HG02798 (cell line): ENCODE measurements around the gene AHCYL2.
"Not testable (repeated sequence)": the region's sequence is repeated elsewhere in the genome, so short reads cannot be mapped to it uniquely, and the experiment has no call there.

Experiments
- ATAC-seq: cut with Tn5 transposase; IDR thresholded peaks from one replicate; pipeline ENCODE4 v1.9.1; 2021; ENCODE audit warnings: mild to moderate bottlenecking; ENCODE audit not compliant: unreplicated experiment, poor library complexity

AHCYL2 gene

GRCh38 chr7:129343099-129343700, 118.4 kb downstream of the AHCYL2 start:
- ATAC-seq = no peak

DNA sequence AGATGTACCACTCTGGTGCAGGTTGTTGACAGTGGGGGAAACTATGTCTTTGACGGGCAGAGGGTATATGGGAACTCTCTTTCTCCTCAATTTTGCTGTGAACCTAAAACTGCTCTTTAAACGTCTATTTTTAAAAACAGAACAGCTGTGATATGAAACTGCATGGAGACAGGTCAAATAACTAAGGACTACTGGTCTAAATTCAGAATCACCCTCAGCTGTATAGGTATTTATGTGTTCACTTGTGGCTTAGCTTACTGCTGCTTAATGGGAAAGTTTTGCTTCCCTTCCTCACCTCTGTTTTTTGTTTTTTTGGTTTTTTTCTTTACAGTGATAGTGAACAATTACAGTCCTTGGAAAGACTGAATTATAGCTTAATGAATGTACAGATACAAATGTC, 122.5 kb downstream of the AHCYL2 start:
- no peak for ATAC-seq

DNA sequence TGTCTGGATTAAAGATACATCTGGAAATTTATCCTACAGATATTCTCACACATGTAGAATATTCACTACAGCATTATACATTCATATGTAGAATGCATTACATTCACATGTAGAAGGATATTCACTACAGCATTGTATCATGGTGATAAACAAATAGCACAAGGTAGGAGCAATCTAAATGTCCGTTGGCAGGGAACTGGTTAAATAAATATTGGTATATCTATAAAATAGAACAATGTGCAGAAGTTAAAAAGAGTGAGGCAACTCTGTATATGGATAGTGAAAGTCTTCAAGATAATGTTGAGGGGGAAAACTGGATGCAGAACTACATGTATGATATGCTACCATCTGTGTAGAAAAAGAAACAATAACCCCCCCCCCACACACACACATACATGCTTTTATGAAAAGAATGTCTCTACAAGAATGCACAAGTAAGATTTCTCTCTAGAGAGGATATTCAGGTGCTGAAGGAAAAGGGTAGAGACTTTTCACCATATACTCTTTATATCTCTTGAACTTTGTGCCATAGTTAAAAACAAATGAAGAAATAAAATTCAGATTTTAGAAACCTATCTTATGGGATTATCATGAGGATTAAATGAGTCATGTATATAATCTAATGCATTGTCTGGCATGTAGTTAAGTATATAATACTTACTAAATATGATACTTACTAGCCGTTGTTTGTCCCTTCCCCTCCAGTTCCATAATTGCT, 123.4 kb downstream of the AHCYL2 start:
- ATAC-seq = no peak

DNA sequence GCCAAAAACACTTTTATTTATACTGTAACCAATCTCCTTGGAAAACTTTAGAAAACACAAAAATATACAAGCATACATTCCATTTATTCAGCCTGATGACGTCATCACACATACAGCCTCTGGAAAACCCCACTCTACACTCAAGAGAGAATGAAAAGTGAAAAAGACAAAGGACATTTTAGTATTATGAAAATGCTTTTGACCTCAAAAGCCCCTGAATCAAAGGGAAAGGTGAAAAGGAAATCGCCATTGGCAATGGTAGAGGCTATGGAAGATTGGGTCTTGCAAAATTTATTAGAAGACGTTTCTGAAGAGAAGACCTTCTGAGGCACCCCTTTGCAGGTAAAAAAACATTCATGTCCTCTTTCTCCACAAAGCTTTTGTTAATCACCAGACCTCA, 126.5 kb downstream of the AHCYL2 start:
- ATAC-seq = no peak

GRCh38 chr7:129353104-129353503, 128.3 kb downstream of the AHCYL2 start:
- ATAC-seq = not testable (repeated sequence)

DNA sequence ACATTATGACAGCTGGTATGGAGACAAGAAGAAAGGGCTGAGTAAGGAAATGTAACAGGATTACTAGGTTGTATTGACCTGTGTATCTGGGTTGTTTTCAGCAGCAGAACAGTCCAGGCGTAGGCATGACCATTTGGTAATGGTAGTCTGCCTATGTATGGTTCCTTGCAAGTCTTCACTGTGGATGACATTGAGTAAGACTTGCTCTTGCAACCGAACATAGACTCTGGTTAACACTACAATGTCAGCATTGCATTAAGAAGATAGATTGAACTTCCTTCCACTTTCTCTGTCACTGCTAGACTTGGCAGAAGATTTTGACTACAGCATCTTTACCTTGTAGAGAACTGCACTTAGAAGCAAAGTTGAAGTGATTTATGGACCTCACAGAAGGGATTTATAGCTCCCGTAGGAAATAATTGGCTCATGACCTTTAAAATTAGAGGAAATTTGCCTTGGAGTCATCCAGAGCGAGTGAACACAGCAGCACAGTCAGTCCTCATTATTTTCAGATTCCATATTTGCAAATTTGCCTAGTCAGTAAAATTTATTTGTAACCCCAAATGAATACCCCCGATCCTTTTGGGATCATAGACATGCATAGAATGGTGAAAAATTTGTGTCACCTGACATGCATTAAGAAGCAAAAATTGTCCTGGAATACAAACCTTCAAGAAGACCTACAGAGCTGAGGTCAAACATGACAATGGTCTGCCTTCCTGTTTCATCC, 129.8 kb downstream of the AHCYL2 start:
- no peak for ATAC-seq

DNA sequence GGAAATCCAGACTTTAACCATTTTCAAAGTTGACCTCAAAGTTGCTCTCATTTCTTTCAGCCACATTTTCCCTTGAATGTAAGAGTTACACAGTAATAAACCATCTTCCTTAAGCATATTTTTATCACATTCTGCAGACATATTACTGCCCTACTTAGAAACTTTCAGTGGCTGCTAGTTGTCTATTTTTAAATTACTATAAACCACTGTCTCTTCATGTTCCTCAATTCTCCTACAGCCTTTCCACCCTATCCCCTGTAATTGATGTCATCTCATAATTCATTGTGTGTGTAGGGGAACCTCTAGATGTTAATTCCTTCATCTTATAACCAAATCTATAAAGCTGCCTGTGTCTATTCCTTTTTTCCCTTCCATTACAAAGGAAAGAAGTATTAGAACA, 131.3 kb downstream of the AHCYL2 start:
- no peak for ATAC-seq

DNA sequence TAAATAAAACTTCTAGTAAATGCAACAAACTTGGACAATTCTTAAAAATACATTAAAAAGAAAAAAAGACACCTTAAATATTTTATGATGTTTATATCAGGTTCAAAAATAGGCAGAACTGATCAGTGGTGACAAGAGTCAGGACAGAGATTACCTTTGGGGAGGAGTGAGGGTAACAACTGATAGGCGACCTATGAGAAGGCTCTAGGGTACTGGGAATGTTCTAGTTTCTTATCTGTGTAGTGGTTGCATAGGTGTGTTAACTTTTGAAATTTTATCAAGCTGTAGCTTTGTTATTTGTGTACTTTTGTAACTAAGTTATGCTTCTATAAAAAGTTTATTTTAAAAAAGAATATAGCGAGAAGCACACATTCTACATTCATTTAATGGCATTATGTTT, 134.3 kb downstream of the AHCYL2 start:
- no peak for ATAC-seq

DNA sequence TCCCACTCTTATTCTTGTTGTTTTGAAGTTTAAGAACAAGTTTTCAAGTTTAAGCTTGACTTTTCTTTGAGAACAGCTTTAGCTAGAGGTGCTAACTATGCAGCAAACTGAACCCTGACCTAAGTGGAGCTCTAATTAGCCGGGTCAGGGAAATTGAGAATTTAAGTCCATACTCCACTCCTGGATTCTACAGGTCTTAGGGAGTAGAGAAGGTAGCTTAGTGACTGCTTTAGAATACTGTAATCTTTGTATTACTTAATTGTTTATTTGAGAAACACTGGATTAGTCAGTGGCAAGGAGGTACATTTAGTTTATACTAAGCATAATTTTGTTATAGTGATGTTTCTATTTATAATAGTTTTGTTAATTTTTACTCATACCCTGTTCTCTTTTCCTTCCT, 134.8 kb downstream of the AHCYL2 start:
- ATAC-seq = no peak

GRCh38 chr7:129361771-129362170, 136.9 kb downstream of the AHCYL2 start:
- no peak for ATAC-seq

- no peak for ATAC-seq
Observed at GRCh38 chr7:129362496-129362895, 137.7 kb downstream of the AHCYL2 start.

DNA sequence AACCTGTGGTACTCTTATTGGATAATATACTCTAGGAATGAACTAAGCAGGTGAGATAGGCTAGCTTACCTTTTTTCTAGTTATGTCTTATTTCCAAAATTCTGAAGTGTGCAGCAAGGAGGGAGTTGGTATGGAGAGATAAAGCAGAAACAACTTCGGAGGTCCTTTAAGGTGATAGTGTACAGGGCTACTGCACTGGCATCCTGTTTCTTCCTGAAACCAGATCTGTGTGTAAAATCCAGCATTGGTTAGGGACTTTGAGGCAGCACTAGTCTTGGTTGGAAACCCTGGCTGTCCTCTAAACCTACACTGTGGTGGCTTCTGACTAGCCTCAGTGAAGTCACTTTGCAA, 142.5 kb downstream of the AHCYL2 start:
- ATAC-seq = no peak

- peak; percentile 69 for ATAC-seq
Observed at GRCh38 chr7:129367700-129368388, 143.0 kb downstream of the AHCYL2 start.

DNA sequence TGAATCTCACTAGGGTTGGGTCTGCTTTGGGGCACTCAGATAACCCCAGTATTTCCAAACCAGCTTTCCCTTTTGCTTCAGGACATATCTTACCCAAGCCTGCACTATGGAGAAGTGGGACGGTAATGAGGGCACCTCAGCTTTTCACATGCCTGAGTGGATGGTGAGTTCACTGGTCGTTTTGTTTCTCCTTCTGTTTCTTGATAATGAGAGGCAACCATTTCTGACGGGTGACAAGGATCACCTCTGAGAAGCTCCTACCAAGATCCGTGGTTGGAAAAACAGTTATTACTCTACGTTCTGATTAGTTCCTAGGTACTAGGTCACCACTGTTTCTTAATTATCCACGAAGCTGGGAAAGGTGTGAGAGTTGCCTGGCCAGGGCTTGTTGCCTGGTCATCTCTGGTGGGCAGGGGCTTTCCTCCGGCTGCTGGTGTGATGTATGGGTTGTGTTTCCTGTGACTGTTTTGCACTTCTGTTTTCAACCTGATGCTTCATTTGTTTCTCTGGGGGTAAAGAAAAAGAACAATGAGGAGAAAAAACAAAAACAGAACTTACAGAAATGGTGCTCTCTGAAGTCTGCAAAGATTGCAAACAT, 143.7 kb downstream of the AHCYL2 start:
- ATAC-seq = peak; percentile 45

DNA sequence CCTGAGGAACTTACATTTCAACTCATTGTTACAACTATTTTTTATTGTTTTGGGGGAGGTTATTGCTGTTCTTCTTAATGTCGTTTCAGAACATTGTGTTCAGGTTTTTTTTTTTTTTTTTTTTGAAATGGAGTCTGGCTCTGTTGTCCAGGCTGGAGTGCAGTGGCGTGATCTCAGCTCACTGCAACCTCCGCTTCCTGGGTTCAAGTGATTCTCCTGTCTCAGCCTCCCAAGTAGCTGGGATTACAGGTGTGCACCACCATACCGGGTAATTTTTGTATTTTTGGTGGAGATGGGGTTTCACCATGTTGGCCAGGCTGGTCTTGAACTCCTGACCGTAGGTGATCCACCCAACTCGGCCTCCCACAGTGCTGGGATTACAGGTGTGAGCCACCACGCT, 144.6 kb downstream of the AHCYL2 start:
- ATAC-seq = not testable (repeated sequence)

DNA sequence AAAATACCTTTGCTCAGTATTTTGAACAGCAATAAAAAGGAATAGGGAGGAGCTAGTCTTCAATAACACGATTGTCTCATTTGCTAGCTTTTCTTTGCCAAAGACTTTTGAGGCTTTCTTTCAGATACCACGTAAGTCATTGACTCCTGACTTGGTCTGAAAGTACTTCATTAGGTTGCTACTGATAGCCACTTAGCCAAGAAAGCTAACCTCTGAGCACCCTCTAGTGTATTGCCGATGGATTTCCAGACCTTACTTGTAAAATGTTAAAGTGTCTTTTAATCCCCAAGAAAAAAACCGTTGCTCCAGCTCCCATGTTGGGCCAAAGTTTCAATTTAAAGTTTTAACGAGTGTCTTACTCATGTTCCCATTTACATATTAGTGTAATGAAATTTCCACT, 146.0 kb downstream of the AHCYL2 start:
- ATAC-seq = no peak

DNA sequence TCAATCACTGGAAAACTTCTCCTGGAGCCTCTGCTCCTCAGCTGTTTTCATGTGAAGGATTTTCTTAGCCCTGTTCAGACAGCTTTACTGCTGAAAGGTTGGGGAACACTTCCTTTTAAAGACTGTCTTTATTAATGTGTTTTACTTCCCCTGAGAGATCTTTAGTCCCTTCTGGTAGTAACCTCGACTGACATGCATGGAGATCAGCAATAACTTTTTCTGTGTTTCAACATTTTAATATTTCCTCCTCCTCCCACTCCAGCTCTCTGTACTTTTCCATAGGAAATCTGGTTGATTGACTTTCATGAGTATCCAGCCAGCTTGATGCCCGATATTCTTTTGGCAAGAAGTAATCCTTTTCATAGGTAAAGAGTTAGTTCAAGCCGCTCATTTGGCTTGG, 146.7 kb downstream of the AHCYL2 start:
- no peak for ATAC-seq

GRCh38 chr7:129373651-129374428, 149.0 kb downstream of the AHCYL2 start:
- ATAC-seq = no peak

GRCh38 chr7:129375141-129375938, 150.5 kb downstream of the AHCYL2 start:
- ATAC-seq = no peak
